ENCODE data around the gene APOBEC4.

DNA sequence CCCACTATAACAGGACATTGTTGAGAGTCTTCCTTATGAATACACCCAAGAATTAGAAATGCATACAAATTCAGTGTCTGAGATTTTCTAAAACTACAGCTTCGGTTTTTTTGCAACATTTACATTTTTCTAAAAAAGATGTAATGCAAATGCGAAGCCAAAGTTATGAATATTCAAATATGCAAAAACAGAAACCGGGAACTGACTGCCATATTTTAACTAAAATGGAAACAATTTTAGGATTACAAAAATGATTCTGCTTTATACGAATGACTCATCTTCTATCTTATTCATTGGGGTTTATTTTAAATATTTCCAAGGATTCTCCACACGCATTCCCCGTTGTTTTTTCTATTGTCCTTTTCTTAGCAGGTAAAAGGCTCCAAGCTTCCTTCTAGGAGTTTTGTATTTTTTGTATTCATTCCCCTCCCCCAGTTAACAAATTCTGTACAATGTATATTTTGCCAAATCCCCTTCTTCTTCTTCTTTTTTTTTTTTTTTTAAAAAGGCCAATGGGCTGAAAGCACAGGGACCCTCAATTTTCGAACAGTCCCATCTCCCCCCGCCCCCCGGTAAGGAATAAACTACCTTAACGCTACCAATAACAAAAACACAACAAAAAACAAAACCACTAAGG, 18.6 kb downstream of the APOBEC4 start:
- TF ChIP-seq, protein P1, sequence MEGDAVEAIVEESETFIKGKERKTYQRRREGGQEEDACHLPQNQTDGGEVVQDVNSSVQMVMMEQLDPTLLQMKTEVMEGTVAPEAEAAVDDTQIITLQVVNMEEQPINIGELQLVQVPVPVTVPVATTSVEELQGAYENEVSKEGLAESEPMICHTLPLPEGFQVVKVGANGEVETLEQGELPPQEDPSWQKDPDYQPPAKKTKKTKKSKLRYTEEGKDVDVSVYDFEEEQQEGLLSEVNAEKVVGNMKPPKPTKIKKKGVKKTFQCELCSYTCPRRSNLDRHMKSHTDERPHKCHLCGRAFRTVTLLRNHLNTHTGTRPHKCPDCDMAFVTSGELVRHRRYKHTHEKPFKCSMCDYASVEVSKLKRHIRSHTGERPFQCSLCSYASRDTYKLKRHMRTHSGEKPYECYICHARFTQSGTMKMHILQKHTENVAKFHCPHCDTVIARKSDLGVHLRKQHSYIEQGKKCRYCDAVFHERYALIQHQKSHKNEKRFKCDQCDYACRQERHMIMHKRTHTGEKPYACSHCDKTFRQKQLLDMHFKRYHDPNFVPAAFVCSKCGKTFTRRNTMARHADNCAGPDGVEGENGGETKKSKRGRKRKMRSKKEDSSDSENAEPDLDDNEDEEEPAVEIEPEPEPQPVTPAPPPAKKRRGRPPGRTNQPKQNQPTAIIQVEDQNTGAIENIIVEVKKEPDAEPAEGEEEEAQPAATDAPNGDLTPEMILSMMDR (IDR thresholded peaks at IDR 0.05 in 2 of 3, conservative IDR thresholded peaks at IDR 0.05 in 1 of 3; ENCODE audit: borderline replicate concordance in 1 of 3, insufficient read depth in 1 of 3, low read depth in 2 of 3, low read length in 2 of 3): no peak
- TF ChIP-seq EZH2phosphoT487 (IDR thresholded peaks at IDR 0.05; ENCODE audit: borderline replicate concordance) (no peak), POLR2A (IDR thresholded peaks at IDR 0.05; ENCODE audit: borderline replicate concordance, extremely low read depth, insufficient read depth, insufficient read length) (no peak)
